ENCODE measurements around the gene FAM151B. TPM values are rescaled to one million over a fixed set of nuclear protein-coding genes. Genes with fewer than 3 reads are reported as not detected.

The FAM151B gene
- total and polyA plus RNA-seq, 2 donors (not counting 1 experiment from before 2014, with no cell fraction given): 1.1 TPM; not detected in 1

DNA sequence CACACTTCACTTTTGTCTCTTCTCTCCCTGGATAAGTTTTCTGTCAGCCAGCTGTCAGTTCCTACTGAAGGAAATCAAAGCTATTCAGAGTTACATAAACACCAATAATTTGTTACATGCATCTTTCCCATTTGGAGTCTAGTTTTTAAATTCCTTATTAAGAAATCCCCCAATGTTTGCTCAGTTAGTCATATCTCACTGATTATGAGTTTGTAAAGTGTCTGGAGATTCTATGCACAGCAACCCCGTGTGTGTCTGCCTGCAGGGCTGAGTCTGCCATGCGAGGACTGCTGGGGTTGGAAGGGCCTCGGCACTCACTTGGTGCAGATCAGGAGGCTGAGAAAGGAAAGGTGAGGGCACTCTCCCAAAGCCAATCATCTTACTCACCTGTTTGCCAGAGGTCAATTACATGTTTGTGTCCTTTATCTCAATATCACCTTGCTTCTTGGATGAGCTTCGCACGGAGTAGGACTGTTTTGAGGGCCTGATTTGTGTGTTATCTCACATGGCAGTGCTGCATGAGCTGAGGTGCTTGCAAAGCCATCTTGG lies 78.9 kb downstream of the FAM151B start:
- no peaks in the 10 kb centered on the region for H3K36me3 ChIP-seq (replicated peaks in 1 of 2; ENCODE audit: control extremely low read depth in 1 of 2, control insufficient read depth in 1 of 2, extremely low read depth in 1 of 2, insufficient read depth in 2 of 2, low read length in 1 of 2)
- no peak overlapping the region for H3K4me3 ChIP-seq (ENCODE audit: control extremely low read depth in 1 of 5, extremely low read depth in 1 of 5, insufficient read depth in 1 of 5, low read depth in 2 of 5, low read length in 4 of 5)
- H3K4me1 Mint-ChIP-seq: peaks cover 9% of the 10 kb centered on the region
- H3K27me3 Mint-ChIP-seq: peaks cover 48% of the 10 kb centered on the region
- H3K27me3 ChIP-seq (replicated peaks in 1 of 4; ENCODE audit: control extremely low read depth in 1 of 4, control insufficient read depth in 3 of 4, insufficient read depth in 4 of 4, low read length in 3 of 4): peaks cover 0 to 41% (median 18%) of the 10 kb centered on the region in 4 experiments
- H3K4me3 Mint-ChIP-seq: no peak overlapping the region
- H3K79me2 ChIP-seq (ENCODE audit: control insufficient read depth, insufficient read depth, low read length): no peaks in the 10 kb centered on the region
- H3K9me3 ChIP-seq (ENCODE audit: control extremely low read depth in 1 of 3, control insufficient read depth in 2 of 3, insufficient read depth in 1 of 3, low read length in 2 of 3): no peaks in the 10 kb centered on the region
- 100% methylated on average over 3 of the region's 5 CpGs for WGBS (ENCODE audit: insufficient coverage)
- H3K9ac ChIP-seq (ENCODE audit: low read length): no peak overlapping the region
- no peaks in the 10 kb centered on the region for H3K9me3 Mint-ChIP-seq (ENCODE audit: insufficient read depth)
- POLR2A ChIA-PET: no interaction called here
- no peak for ATAC-seq (ENCODE audit: low read depth)
- no peak overlapping the region for H2AFZ ChIP-seq (ENCODE audit: insufficient read depth, low read depth, low read length, poor library complexity, severe bottlenecking)
- no peak overlapping the region for H3K27ac ChIP-seq (ENCODE audit: low read length in 2 of 2)
- H3K4me1 ChIP-seq (ENCODE audit: control insufficient read depth in 2 of 2, insufficient read depth in 2 of 2, low read length in 2 of 2): peaks cover 12 to 13% of the 10 kb centered on the region in 2 donors
- no peak for DNase-seq
- CTCF ChIA-PET: no interaction called here
- intact Hi-C loops (cut with micrococcal nuclease): no loop called here
- H3K27ac Mint-ChIP-seq: no peak overlapping the region
- TF ChIP-seq, protein P1, sequence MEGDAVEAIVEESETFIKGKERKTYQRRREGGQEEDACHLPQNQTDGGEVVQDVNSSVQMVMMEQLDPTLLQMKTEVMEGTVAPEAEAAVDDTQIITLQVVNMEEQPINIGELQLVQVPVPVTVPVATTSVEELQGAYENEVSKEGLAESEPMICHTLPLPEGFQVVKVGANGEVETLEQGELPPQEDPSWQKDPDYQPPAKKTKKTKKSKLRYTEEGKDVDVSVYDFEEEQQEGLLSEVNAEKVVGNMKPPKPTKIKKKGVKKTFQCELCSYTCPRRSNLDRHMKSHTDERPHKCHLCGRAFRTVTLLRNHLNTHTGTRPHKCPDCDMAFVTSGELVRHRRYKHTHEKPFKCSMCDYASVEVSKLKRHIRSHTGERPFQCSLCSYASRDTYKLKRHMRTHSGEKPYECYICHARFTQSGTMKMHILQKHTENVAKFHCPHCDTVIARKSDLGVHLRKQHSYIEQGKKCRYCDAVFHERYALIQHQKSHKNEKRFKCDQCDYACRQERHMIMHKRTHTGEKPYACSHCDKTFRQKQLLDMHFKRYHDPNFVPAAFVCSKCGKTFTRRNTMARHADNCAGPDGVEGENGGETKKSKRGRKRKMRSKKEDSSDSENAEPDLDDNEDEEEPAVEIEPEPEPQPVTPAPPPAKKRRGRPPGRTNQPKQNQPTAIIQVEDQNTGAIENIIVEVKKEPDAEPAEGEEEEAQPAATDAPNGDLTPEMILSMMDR (IDR thresholded peaks at IDR 0.05): no peak
- TF ChIP-seq EZH2 (IDR thresholded peaks at IDR 0.05; ENCODE audit: borderline replicate concordance, insufficient read depth, low read depth, low read length, poor library complexity, severe bottlenecking): no peak
- H4K20me1 ChIP-seq (ENCODE audit: control insufficient read depth, insufficient read depth, low read length, poor library complexity, severe bottlenecking): no peaks in the 10 kb centered on the region
- no peak overlapping the region for H3K4me2 ChIP-seq (replicated peaks; ENCODE audit: low read depth, low read length, poor library complexity, severe bottlenecking)

DNA sequence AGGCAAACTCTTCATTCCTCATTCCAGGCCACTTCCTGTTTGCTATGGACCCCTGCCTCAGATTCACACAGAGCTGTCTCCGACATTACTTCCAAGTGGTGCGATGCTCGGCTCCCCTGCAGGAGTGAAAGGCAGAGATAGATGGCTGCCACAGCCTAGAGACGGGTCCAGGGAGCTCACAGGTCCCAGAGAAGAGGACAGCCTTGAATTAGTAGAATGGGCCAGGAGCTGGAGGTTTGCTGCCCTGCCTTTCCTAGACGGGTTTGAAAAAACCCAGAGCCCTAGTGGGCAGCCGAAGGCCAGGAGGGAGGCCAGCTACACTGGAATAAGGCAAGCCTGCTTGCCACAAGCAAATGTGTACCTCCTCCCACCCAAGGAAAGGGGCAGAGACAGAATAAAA lies 80.4 kb downstream of the FAM151B start:
- ATAC-seq (ENCODE audit: low read depth) (no peak), DNase-seq (no peak)
- Histone ChIP-seq H3K4me2 (replicated peaks; ENCODE audit: low read depth, low read length, poor library complexity, severe bottlenecking) (no peak overlapping the region), H3K4me1 (ENCODE audit: control insufficient read depth in 2 of 2, insufficient read depth in 2 of 2, low read length in 2 of 2) (peaks cover 12 to 13% of the 10 kb centered on the region in 2 donors), H3K36me3 (replicated peaks in 1 of 2; ENCODE audit: control extremely low read depth in 1 of 2, control insufficient read depth in 1 of 2, extremely low read depth in 1 of 2, insufficient read depth in 2 of 2, low read length in 1 of 2) (no peaks in the 10 kb centered on the region), H3K4me3 (ENCODE audit: control extremely low read depth in 1 of 5, extremely low read depth in 1 of 5, insufficient read depth in 1 of 5, low read depth in 2 of 5, low read length in 4 of 5) (no peak overlapping the region), H3K79me2 (ENCODE audit: control insufficient read depth, insufficient read depth, low read length) (no peaks in the 10 kb centered on the region), H3K9ac (ENCODE audit: low read length) (no peak overlapping the region), H4K20me1 (ENCODE audit: control insufficient read depth, insufficient read depth, low read length, poor library complexity, severe bottlenecking) (no peaks in the 10 kb centered on the region), H3K9me3 (ENCODE audit: control extremely low read depth in 1 of 3, control insufficient read depth in 2 of 3, insufficient read depth in 1 of 3, low read length in 2 of 3) (peaks cover 0 to 1% (median 0%) of the 10 kb centered on the region in 3 donors), H3K27ac (ENCODE audit: low read length in 2 of 2) (no peak overlapping the region), H3K27me3 (replicated peaks in 1 of 4; ENCODE audit: control extremely low read depth in 1 of 4, control insufficient read depth in 3 of 4, insufficient read depth in 4 of 4, low read length in 3 of 4) (peaks cover 0 to 51% (median 22%) of the 10 kb centered on the region in 4 experiments), H2AFZ (ENCODE audit: insufficient read depth, low read depth, low read length, poor library complexity, severe bottlenecking) (no peak overlapping the region)
- Mint-ChIP-seq H3K27ac (no peak overlapping the region), H3K9me3 (ENCODE audit: insufficient read depth) (no peaks in the 10 kb centered on the region), H3K4me1 (peaks cover 9% of the 10 kb centered on the region), H3K4me3 (no peak overlapping the region), H3K27me3 (peaks cover 60% of the 10 kb centered on the region)
- ChIA-PET CTCF (no interaction called here), POLR2A (no interaction called here)
- intact Hi-C loops (cut with micrococcal nuclease): no loop called here
- no peak for TF ChIP-seq EZH2 (IDR thresholded peaks at IDR 0.05; ENCODE audit: borderline replicate concordance, insufficient read depth, low read depth, low read length, poor library complexity, severe bottlenecking)
- TF ChIP-seq, protein P1 (IDR thresholded peaks at IDR 0.05): no peak
- WGBS (ENCODE audit: insufficient coverage): 78% methylated on average over 6 of the region's 6 CpGs
